GM13977 (cell line): ENCODE measurements around the gene PCDHA4.
A peak's percentile ranks its signal among the peaks of the same experiment; 100 is the strongest.
"Not testable (repeated sequence)": the region's sequence is repeated elsewhere in the genome, so short reads cannot be mapped to it uniquely, and the experiment has no call there.

Source experiments
- DNase-seq: peaks from one replicate; pipeline ENCODE4 v3.0.0; 2012; ENCODE audit warnings: low spot score
- in situ Hi-C: fragments of 300-500 bp; cut with MboI; formaldehyde crosslinking; loops from one replicate; pipeline ENCODE4 v1.12.0; 2022; ENCODE audit warnings: low sequenced_read_pairs, low pct_unique_long_range_greater_than_20kb, mixed read lengths, inconsistent platforms; ENCODE audit not compliant: unreplicated experiment
- TF ChIP-seq, protein P1 (sequence below): IDR thresholded peaks from 2 replicates; pipeline ENCODE4 v1.5.1; 2012; ENCODE audit warnings: mild to moderate bottlenecking, control low read depth; ENCODE audit not compliant: insufficient read depth; ENCODE audit errors: extremely low read depth, missing control alignments

Gene PCDHA4

DNA sequence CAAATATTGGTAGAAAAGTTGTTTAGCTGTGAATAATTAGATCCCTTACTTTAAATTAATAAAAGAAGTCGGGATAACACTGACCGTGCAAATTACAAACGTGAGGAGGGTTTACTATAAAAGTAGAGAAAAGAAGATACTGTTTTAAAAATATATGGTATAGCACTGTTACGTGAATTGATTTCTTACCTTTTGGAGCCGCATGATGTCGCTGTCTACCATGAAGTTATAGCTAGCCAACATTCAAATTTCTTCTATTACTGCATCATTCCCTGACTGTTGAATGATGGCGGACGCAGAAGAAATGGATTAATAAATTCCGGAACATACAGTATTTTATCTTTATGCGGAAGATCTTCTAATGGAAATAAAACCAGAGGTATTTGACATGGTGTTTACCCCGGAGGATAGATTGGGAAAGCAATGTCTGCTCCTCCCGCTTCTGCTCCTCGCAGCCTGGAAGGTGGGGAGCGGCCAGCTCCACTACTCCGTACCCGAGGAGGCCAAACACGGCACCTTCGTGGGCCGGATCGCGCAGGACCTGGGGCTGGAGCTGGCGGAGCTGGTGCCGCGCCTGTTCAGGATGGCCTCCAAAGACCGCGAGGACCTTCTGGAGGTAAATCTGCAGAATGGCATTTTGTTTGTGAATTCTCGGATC, 21.0 kb downstream of the PCDHA4 start, which contains the start of gene PCDHA6:
PCDHA6 (plus strand) TSS at position 257 of the 658 bp plus-strand sequence; CDS start at position 389, 132 bp downstream.
- DNase-seq, result no peak
- TF ChIP-seq, protein P1, sequence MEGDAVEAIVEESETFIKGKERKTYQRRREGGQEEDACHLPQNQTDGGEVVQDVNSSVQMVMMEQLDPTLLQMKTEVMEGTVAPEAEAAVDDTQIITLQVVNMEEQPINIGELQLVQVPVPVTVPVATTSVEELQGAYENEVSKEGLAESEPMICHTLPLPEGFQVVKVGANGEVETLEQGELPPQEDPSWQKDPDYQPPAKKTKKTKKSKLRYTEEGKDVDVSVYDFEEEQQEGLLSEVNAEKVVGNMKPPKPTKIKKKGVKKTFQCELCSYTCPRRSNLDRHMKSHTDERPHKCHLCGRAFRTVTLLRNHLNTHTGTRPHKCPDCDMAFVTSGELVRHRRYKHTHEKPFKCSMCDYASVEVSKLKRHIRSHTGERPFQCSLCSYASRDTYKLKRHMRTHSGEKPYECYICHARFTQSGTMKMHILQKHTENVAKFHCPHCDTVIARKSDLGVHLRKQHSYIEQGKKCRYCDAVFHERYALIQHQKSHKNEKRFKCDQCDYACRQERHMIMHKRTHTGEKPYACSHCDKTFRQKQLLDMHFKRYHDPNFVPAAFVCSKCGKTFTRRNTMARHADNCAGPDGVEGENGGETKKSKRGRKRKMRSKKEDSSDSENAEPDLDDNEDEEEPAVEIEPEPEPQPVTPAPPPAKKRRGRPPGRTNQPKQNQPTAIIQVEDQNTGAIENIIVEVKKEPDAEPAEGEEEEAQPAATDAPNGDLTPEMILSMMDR, result no peak
- in situ Hi-C loops, result no loop called here

DNA sequence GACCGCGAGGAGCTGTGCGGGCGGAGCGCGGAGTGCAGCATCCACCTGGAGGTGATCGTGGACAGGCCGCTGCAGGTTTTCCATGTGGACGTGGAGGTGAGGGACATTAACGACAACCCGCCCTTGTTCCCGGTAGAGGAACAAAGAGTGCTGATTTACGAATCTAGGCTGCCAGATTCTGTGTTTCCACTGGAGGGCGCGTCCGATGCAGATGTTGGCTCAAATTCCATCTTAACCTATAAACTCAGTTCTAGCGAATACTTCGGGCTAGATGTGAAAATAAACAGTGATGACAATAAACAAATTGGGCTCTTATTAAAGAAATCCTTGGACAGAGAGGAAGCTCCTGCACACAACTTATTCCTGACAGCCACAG, 21.5 kb downstream of the PCDHA4 start:
- TF ChIP-seq, protein P1, result no peak
- no peak for DNase-seq
- in situ Hi-C loops, result no loop called here

DNA sequence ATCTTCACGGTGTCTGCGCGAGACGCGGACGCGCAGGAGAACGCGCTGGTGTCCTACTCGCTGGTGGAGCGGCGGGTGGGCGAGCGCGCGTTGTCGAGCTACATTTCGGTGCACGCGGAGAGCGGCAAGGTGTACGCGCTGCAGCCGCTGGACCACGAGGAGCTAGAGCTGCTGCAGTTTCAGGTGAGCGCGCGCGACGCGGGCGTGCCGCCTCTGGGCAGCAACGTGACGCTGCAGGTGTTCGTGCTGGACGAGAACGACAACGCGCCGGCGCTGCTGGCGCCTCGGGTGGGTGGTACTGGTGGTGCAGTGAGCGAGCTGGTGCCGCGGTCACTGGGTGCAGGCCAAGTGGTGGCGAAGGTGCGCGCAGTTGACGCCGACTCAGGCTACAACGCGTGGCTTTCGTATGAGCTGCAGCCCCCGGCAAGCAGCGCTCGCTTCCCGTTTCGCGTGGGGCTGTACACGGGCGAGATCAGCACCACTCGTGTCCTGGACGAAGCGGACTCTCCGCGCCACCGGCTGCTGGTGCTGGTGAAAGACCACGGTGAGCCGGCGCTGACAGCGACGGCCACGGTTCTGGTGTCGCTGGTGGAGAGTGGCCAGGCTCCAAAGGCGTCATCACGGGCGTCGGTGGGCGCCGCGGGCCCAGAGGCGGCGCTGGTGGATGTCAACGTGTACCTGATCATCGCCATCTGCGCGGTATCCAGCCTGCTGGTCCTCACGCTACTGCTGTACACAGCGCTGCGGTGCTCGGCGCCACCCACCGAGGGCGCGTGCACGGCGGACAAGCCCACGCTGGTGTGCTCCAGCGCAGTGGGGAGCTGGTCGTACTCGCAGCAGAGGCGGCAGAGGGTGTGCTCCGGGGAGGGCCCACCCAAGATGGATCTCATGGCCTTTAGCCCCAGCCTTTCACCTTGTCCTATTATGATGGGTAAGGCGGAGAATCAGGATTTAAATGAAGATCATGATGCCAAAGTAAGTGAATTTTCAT, 22.9 kb downstream of the PCDHA4 start:
- DNase-seq, in situ Hi-C loops: not testable (repeated sequence)

DNA sequence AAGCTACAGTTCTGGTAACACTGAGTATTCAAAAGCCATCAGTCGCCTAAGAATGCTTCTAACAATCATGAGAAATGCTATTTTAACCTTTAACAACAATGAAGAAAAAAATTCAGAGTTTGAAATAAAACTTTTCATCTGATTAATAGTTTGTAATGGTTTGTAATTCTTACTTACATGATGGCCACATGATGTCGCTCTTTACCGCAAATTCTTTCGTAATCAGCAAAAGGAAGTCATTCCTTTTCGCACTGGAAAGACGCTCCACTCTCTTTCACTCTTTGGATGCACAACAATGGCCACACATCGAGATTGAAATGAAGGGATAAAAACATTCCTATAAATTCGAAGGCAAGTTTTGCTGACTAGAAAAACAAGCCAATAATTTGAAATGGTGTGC, 27.1 kb downstream of the PCDHA4 start, which contains the start of gene PCDHA7:
PCDHA7 (plus strand) TSS at position 277 of the 400 bp plus-strand sequence; CDS start at position 392, 115 bp downstream.
- in situ Hi-C loops, result no loop called here
- DNase-seq, result no peak

DNA sequence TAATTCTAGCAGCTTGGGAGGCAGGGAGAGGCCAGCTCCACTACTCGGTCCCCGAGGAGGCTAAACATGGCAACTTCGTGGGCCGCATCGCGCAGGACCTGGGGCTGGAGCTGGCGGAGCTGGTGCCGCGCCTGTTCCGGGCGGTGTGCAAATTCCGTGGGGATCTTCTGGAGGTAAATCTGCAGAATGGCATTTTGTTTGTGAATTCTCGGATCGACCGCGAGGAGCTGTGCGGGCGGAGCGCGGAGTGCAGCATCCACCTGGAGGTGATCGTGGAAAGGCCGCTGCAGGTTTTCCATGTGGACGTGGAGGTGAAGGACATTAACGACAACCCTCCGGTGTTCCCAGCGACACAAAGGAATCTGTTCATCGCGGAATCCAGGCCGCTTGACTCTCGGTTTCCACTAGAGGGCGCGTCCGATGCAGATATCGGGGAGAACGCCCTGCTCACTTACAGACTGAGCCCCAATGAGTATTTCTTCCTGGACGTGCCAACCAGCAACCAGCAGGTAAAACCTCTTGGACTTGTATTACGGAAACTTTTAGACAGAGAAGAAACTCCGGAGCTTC, 27.7 kb downstream of the PCDHA4 start:
- in situ Hi-C loops, DNase-seq: not testable (repeated sequence)

More for the DNA sequence above, 27.1 kb downstream of the PCDHA4 start, which contains the start of gene PCDHA7:
- TF ChIP-seq, protein P1, result peak; percentile 16

DNA sequence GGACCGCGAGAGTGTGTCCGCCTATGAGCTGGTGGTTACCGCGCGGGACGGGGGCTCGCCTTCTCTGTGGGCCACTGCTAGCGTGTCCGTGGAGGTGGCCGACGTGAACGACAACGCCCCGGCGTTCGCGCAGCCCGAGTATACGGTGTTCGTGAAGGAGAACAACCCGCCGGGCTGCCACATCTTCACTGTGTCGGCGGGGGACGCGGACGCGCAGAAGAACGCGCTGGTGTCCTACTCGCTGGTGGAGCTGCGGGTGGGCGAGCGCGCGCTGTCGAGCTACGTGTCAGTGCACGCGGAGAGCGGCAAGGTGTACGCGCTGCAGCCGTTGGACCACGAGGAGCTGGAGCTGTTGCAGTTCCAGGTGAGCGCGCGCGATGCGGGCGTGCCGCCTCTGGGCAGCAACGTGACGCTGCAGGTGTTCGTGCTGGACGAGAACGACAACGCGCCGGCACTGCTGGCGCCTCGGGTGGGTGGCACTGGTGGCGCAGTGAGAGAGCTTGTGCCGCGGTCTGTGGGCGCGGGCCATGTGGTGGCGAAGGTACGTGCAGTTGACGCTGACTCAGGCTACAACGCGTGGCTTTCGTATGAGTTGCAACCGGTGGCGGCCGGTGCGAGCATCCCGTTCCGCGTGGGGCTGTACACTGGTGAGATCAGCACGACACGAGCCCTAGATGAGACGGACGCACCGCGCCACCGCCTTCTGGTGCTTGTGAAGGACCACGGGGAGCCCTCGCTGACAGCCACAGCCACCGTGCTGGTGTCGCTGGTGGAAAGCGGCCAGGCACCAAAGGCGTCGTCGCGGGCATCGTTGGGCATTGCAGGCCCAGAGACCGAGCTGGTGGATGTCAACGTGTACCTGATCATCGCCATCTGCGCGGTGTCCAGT, 29.0 kb downstream of the PCDHA4 start:
- in situ Hi-C loops, result no loop called here
- DNase-seq, result no peak
- TF ChIP-seq, protein P1, result no peak
